ENCODE data around the gene EML6. TPM values are rescaled to one million over a fixed set of nuclear protein-coding genes. Genes with fewer than 3 reads are reported as not detected.

EML6 gene
- total RNA-seq, 4 donors from 2014 or later: 0.51 to 1.1 (median 0.61) TPM

GRCh38 chr2:54965425-54965824 lies 242.0 kb downstream of the EML6 start:
- no peak for TF ChIP-seq CTCF (IDR thresholded peaks at IDR 0.05; ENCODE audit: low read depth)

GRCh38 chr2:54966165-54966832 lies 242.8 kb downstream of the EML6 start:
- no peak for TF ChIP-seq CTCF (IDR thresholded peaks at IDR 0.05; ENCODE audit: low read depth)

- TF ChIP-seq CTCF (IDR thresholded peaks at IDR 0.05; ENCODE audit: low read depth): no peak
Measured at GRCh38 chr2:54966837-54967236, 243.4 kb downstream of the EML6 start.

GRCh38 chr2:54967269-54967668 lies 243.8 kb downstream of the EML6 start:
- no peak for TF ChIP-seq CTCF (IDR thresholded peaks at IDR 0.05; ENCODE audit: low read depth)

GRCh38 chr2:54967759-54968365 lies 244.4 kb downstream of the EML6 start:
- no peak for TF ChIP-seq CTCF (IDR thresholded peaks at IDR 0.05; ENCODE audit: low read depth)

- TF ChIP-seq CTCF (IDR thresholded peaks at IDR 0.05; ENCODE audit: low read depth): no peak
Measured at GRCh38 chr2:54968561-54969218, 245.2 kb downstream of the EML6 start.

GRCh38 chr2:54969295-54969939 lies 246.0 kb downstream of the EML6 start:
- TF ChIP-seq CTCF (IDR thresholded peaks at IDR 0.05; ENCODE audit: low read depth): no peak
